Caco-2 (cell line): ENCODE data around the gene TXNIP. TPM values are rescaled to one million over a fixed set of nuclear protein-coding genes. Genes with fewer than 3 reads are reported as not detected.

Experiments used
- BruUV-seq: library from RNA; stranded (reverse); fragments of 400-500 nt; replicated peaks from 2 replicates; lab custom pipeline; 2021; lab: Mats Ljungman, UMichigan
- CTCF ChIA-PET: fragments of 300-600 bp; sonication (Branson Sonifier 250); formaldehyde crosslinking; loops from one replicate; lab custom pipeline; 2022; ENCODE audit warnings: antibody characterized with exemption; lab: Charles Lee
- POLR2A ChIA-PET: fragments of 300-600 bp; sonication (Branson Sonifier 250); formaldehyde crosslinking; loops from one replicate; lab custom pipeline; 2022; ENCODE audit warnings: antibody characterized with exemption; lab: Charles Lee
- DNase-seq, 2 experiments: peaks; one replicate each; pipeline versions ENCODE4 v3.0.0 to v3.0.0-alpha.2; 2020 to 2022
- H3K27me3 ChIP-seq: replicated peaks from 2 replicates; pipeline ENCODE4 v1.6.0; 2011; ENCODE audit warnings: low read length; ENCODE audit not compliant: control insufficient read depth, insufficient read depth
- H3K36me3 ChIP-seq: 2 replicates; pipeline ENCODE4 v1.5.1; 2011; ENCODE audit warnings: low read length; ENCODE audit not compliant: control insufficient read depth, insufficient read depth
- H3K4me1 ChIP-seq: fragments of 250-450 bp; sonication (Bioruptor Pico); 2 replicates; pipeline ENCODE4 v1.5.1; 2020; ENCODE audit warnings: mild to moderate bottlenecking
- H3K4me3 ChIP-seq: 2 replicates; pipeline ENCODE4 v1.5.1; 2011; ENCODE audit warnings: low read depth, mild to moderate bottlenecking, control low read depth, low read length
- H3K9me3 ChIP-seq: fragments of 250-450 bp; sonication (Bioruptor Pico); 2 replicates; pipeline ENCODE4 v1.5.1; 2020; ENCODE audit warnings: mild to moderate bottlenecking, moderate library complexity
- H3K27ac Mint-ChIP-seq: one replicate; pipeline ENCODE4 v1.8.0; 2022; ENCODE audit warnings: mixed read lengths; ENCODE audit not compliant: unreplicated experiment
- H3K27me3 Mint-ChIP-seq: one replicate; pipeline ENCODE4 v1.8.0; 2022; ENCODE audit warnings: mixed read lengths; ENCODE audit not compliant: insufficient read depth, unreplicated experiment
- H3K36me3 Mint-ChIP-seq: one replicate; pipeline ENCODE4 v1.8.0; 2022; ENCODE audit warnings: mild to moderate bottlenecking, mixed read lengths; ENCODE audit not compliant: insufficient read depth, unreplicated experiment
- H3K4me1 Mint-ChIP-seq: one replicate; pipeline ENCODE4 v1.8.0; 2022; ENCODE audit warnings: low read depth, mixed read lengths; ENCODE audit not compliant: unreplicated experiment
- H3K4me3 Mint-ChIP-seq: one replicate; pipeline ENCODE4 v1.8.0; 2022; ENCODE audit warnings: mild to moderate bottlenecking, moderate library complexity, mixed read lengths; ENCODE audit not compliant: unreplicated experiment
- H3K9me3 Mint-ChIP-seq: one replicate; pipeline ENCODE4 v1.8.0; 2022; ENCODE audit warnings: mixed read lengths; ENCODE audit not compliant: unreplicated experiment
- intact Hi-C: fragments of 100-400 bp; cut with micrococcal nuclease; formaldehyde crosslinking; loops from one replicate; pipeline ENCODE4 v1.10.0; 2022; ENCODE audit not compliant: unreplicated experiment
- total RNA-seq: library from RNA; stranded (reverse); gene quantifications from 2 replicates; pipeline ENCODE4 v1.2.3, GENCODE V29; 2022
- TF ChIP-seq, protein P1 (sequence below), 2 experiments: fragments of 200-600 bp in 1 of 2; IDR thresholded peaks; 1 replicate in 1 of 2; 2 replicates in 1 of 2; pipeline versions ENCODE4 v1.5.1 to v1.8.0; 2011 to 2022; ENCODE audit warnings: antibody characterized with exemption in 1 of 2, control low read depth in 1 of 2, inconsistent platforms in 1 of 2, low read depth in 1 of 2, low read length in 1 of 2, mild to moderate bottlenecking in 1 of 2, moderate library complexity in 1 of 2; ENCODE audit not compliant: insufficient read depth in 1 of 2, severe bottlenecking in 1 of 2, unreplicated experiment in 1 of 2

TXNIP gene
- total RNA-seq, 1 experiment from 2014 or later: 27.5 TPM

GRCh38 chr1:145974721-145975120 lies 21.7 kb downstream of the TXNIP start:
- intact Hi-C loops: loop anchor here (5.0 kb wide), 1 partner anchor 47 kb away; the partner anchor contains the start of gene RBM8A
- H3K36me3 ChIP-seq: no peaks in the 10 kb centered on the region
- no peaks in the 10 kb centered on the region for H3K27me3 ChIP-seq
- Mint-ChIP-seq H3K27me3 (no peaks in the 10 kb centered on the region), H3K4me1 (no peaks in the 10 kb centered on the region), H3K9me3 (no peaks in the 10 kb centered on the region), H3K4me3 (no peak overlapping the region), H3K27ac (no peak overlapping the region), H3K36me3 (no peaks in the 10 kb centered on the region)
- H3K9me3 ChIP-seq: no peaks in the 10 kb centered on the region
- H3K4me1 ChIP-seq: peaks cover 20% of the 10 kb centered on the region
- TF ChIP-seq, protein P1, sequence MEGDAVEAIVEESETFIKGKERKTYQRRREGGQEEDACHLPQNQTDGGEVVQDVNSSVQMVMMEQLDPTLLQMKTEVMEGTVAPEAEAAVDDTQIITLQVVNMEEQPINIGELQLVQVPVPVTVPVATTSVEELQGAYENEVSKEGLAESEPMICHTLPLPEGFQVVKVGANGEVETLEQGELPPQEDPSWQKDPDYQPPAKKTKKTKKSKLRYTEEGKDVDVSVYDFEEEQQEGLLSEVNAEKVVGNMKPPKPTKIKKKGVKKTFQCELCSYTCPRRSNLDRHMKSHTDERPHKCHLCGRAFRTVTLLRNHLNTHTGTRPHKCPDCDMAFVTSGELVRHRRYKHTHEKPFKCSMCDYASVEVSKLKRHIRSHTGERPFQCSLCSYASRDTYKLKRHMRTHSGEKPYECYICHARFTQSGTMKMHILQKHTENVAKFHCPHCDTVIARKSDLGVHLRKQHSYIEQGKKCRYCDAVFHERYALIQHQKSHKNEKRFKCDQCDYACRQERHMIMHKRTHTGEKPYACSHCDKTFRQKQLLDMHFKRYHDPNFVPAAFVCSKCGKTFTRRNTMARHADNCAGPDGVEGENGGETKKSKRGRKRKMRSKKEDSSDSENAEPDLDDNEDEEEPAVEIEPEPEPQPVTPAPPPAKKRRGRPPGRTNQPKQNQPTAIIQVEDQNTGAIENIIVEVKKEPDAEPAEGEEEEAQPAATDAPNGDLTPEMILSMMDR (IDR thresholded peaks at IDR 0.05; ENCODE audit: insufficient read depth in 1 of 2, low read depth in 1 of 2, low read length in 1 of 2, severe bottlenecking in 1 of 2, unreplicated experiment in 1 of 2): no peak
- CTCF ChIA-PET: no interaction called here
- POLR2A ChIA-PET: interaction anchor here (0.5 kb wide), 1 partner anchor 65 kb away, joined by 6 read pairs; no protein-coding TSS in a partner anchor
- BruUV-seq: no TSS peak
- no peak overlapping the region for H3K4me3 ChIP-seq
- DNase-seq: no peak

- no peak overlapping the region for H3K4me3 ChIP-seq
- no peaks in the 10 kb centered on the region for H3K9me3 Mint-ChIP-seq
- BruUV-seq: no TSS peak
- H3K4me3 Mint-ChIP-seq: no peak overlapping the region
- no peaks in the 10 kb centered on the region for H3K36me3 Mint-ChIP-seq
- peaks cover under 1% of the 10 kb centered on the region for H3K4me1 ChIP-seq
- intact Hi-C loops: no loop called here
- TF ChIP-seq, protein P1 (IDR thresholded peaks at IDR 0.05; ENCODE audit: insufficient read depth in 1 of 2, low read depth in 1 of 2, low read length in 1 of 2, severe bottlenecking in 1 of 2, unreplicated experiment in 1 of 2): no peak
- no peaks in the 10 kb centered on the region for H3K27me3 ChIP-seq
- ChIA-PET CTCF (no interaction called here), POLR2A (no interaction called here)
- no peak overlapping the region for H3K27ac Mint-ChIP-seq
- no peaks in the 10 kb centered on the region for H3K36me3 ChIP-seq
- H3K4me1 Mint-ChIP-seq: no peaks in the 10 kb centered on the region
- no peaks in the 10 kb centered on the region for H3K9me3 ChIP-seq
- H3K27me3 Mint-ChIP-seq: no peaks in the 10 kb centered on the region
- DNase-seq: no peak
Observed at GRCh38 chr1:145972580-145972979, 23.8 kb downstream of the TXNIP start.

- no TSS peak for BruUV-seq
- Mint-ChIP-seq H3K27me3 (peaks cover 3% of the 10 kb centered on the region), H3K36me3 (no peaks in the 10 kb centered on the region), H3K9me3 (no peaks in the 10 kb centered on the region), H3K27ac (no peak overlapping the region), H3K4me3 (no peak overlapping the region), H3K4me1 (peaks cover 13% of the 10 kb centered on the region)
- intact Hi-C loops: no loop called here
- ChIA-PET CTCF (no interaction called here), POLR2A (interaction anchor here (0.6 kb wide), 1 partner anchor 75 kb away, joined by 4 read pairs; no protein-coding TSS in a partner anchor)
- TF ChIP-seq, protein P1 (IDR thresholded peaks at IDR 0.05; ENCODE audit: insufficient read depth in 1 of 2, low read depth in 1 of 2, low read length in 1 of 2, severe bottlenecking in 1 of 2, unreplicated experiment in 1 of 2): no peak
- no peak overlapping the region for H3K4me3 ChIP-seq
- peaks cover 16% of the 10 kb centered on the region for H3K4me1 ChIP-seq
- H3K36me3 ChIP-seq: no peaks in the 10 kb centered on the region
- H3K27me3 ChIP-seq: no peaks in the 10 kb centered on the region
- no peaks in the 10 kb centered on the region; the same call in 1 of the 2 replicates for H3K9me3 ChIP-seq
- DNase-seq: no peak
Observed at GRCh38 chr1:145967288-145967687, 29.1 kb downstream of the TXNIP start.
